ENCODE data around the gene SMO. TPM values are rescaled to one million over a fixed set of nuclear protein-coding genes. Genes with fewer than 3 reads are reported as not detected.

The SMO gene
- total and polyA plus RNA-seq, 9 of the 15 experiments (the other 6 are each of a cell fraction or from before 2014, with no cell fraction given), result 0.05 to 0.13 (median 0.10) TPM; not detected in 5

DNA sequence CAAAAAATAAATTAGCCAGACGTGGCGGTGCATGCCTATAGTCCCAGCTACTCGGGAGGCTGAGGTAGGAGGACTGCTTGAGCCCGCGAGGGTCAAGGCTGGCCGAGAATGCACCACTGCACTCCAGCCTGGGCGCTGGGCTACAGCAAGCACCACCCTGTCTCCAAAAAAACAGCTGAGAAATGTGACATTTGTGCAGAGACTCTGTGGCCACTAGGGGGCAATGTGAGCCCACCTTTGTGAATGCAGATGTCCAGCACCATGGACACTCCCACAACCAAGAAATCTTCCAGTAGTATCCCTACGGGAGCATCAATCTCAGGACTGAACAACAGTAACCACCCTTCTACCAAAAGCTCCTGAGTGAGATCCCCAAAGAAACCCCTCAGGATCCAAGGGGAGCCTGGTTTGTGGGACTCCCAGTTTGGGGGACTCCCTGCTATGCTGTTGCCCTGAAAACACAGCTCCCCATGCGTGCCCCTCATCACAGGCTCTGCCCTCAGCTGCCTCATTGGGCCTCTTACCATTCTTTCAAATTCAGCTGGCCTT, 30.2 kb downstream of the SMO start (continued):
- TF ChIP-seq JUN (IDR thresholded peaks at IDR 0.05; ENCODE audit: borderline replicate concordance, low read depth, low read length) (0 out of 2 replicates have a peak, but pooled peaks have one; percentile 26), JUN (CRISPR knock-in tag; IDR thresholded peaks at IDR 0.05; ENCODE audit: borderline replicate concordance) (no peak), CBX3 (IDR thresholded peaks at IDR 0.05; ENCODE audit: borderline replicate concordance in 1 of 2, low read length in 2 of 2) (0 out of 3 replicates have a peak, but pooled peaks of 1 of the 2 experiments have one; percentile 30), DACH1 (IDR thresholded peaks at IDR 0.05; ENCODE audit: partially characterized antibody) (peak; percentile 77), JUND (IDR thresholded peaks at IDR 0.05; ENCODE audit: borderline replicate concordance, low read depth, low read length) (peak; percentile 59), JUND (tag; IDR thresholded peaks at IDR 0.05; ENCODE audit: borderline replicate concordance, low read depth, low read length) (no peak; the same call in 2 of the 3 replicates), RAD21 (CRISPR knock-in tag; conservative IDR thresholded peaks at IDR 0.05 in 1 of 2, IDR thresholded peaks at IDR 0.05 in 1 of 2) (peak; percentile 97 to 99), ZKSCAN1 (IDR thresholded peaks at IDR 0.05; ENCODE audit: low read depth, low read length) (0 out of 2 replicates have a peak, but pooled peaks have one; percentile 28), TBL1XR1 (IDR thresholded peaks at IDR 0.05; ENCODE audit: low read length in 2 of 2) (no peak), ZFPM2 (CRISPR knock-in tag; IDR thresholded peaks at IDR 0.05) (no peak), ZNF583 (CRISPR knock-in tag; IDR thresholded peaks at IDR 0.05) (no peak), GABPB1 (CRISPR knock-in tag; IDR thresholded peaks at IDR 0.05) (peak; percentile 68; the same call in 1 of the 2 replicates), ZNF274 (IDR thresholded peaks at IDR 0.05; ENCODE audit: borderline replicate concordance, low read depth, low read length) (no peak), KLF16 (IDR thresholded peaks at IDR 0.05) (peak; percentile 21; the same call in 1 of the 2 replicates), CTBP1 (IDR thresholded peaks at IDR 0.05; ENCODE audit: borderline replicate concordance) (peak; percentile 79), CREM (IDR thresholded peaks at IDR 0.05; ENCODE audit: low read depth) (peak; percentile 40; the same call in 1 of the 2 replicates), TEAD1 (CRISPR knock-in tag; IDR thresholded peaks at IDR 0.05) (peak in 1 of 2 experiments; percentile 81; a peak in 1 of 4 replicates), PTTG1 (tag; IDR thresholded peaks at IDR 0.05; ENCODE audit: low read depth) (no peak), OTX1 (CRISPR knock-in tag; IDR thresholded peaks at IDR 0.05) (no peak)
- TF ChIP-seq, protein P1, sequence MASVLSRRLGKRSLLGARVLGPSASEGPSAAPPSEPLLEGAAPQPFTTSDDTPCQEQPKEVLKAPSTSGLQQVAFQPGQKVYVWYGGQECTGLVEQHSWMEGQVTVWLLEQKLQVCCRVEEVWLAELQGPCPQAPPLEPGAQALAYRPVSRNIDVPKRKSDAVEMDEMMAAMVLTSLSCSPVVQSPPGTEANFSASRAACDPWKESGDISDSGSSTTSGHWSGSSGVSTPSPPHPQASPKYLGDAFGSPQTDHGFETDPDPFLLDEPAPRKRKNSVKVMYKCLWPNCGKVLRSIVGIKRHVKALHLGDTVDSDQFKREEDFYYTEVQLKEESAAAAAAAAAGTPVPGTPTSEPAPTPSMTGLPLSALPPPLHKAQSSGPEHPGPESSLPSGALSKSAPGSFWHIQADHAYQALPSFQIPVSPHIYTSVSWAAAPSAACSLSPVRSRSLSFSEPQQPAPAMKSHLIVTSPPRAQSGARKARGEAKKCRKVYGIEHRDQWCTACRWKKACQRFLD (CRISPR knock-in tag; IDR thresholded peaks at IDR 0.05), result no peak
- TF ChIP-seq, protein P2, sequence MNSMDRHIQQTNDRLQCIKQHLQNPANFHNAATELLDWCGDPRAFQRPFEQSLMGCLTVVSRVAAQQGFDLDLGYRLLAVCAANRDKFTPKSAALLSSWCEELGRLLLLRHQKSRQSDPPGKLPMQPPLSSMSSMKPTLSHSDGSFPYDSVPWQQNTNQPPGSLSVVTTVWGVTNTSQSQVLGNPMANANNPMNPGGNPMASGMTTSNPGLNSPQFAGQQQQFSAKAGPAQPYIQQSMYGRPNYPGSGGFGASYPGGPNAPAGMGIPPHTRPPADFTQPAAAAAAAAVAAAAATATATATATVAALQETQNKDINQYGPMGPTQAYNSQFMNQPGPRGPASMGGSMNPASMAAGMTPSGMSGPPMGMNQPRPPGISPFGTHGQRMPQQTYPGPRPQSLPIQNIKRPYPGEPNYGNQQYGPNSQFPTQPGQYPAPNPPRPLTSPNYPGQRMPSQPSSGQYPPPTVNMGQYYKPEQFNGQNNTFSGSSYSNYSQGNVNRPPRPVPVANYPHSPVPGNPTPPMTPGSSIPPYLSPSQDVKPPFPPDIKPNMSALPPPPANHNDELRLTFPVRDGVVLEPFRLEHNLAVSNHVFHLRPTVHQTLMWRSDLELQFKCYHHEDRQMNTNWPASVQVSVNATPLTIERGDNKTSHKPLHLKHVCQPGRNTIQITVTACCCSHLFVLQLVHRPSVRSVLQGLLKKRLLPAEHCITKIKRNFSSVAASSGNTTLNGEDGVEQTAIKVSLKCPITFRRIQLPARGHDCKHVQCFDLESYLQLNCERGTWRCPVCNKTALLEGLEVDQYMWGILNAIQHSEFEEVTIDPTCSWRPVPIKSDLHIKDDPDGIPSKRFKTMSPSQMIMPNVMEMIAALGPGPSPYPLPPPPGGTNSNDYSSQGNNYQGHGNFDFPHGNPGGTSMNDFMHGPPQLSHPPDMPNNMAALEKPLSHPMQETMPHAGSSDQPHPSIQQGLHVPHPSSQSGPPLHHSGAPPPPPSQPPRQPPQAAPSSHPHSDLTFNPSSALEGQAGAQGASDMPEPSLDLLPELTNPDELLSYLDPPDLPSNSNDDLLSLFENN (IDR thresholded peaks at IDR 0.05; ENCODE audit: low read depth in 2 of 2, low read length in 2 of 2), result 0 out of 4 replicates have a peak, but pooled peaks of 1 of the 2 experiments have one; percentile 57
- TF ChIP-seq, protein P3, sequence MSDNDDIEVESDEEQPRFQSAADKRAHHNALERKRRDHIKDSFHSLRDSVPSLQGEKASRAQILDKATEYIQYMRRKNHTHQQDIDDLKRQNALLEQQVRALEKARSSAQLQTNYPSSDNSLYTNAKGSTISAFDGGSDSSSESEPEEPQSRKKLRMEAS (CRISPR knock-in tag; IDR thresholded peaks at IDR 0.05), result peak; percentile 20; the same call in 1 of the 2 replicates
- TF ChIP-seq, protein P4, sequence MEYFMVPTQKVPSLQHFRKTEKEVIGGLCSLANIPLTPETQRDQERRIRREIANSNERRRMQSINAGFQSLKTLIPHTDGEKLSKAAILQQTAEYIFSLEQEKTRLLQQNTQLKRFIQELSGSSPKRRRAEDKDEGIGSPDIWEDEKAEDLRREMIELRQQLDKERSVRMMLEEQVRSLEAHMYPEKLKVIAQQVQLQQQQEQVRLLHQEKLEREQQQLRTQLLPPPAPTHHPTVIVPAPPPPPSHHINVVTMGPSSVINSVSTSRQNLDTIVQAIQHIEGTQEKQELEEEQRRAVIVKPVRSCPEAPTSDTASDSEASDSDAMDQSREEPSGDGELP (CRISPR knock-in tag; IDR thresholded peaks at IDR 0.05; ENCODE audit: borderline replicate concordance), result peak; percentile 96

Measured in K562 (cell line).